GM13977 (cell line): ENCODE measurements around the gene NAA40.

Experiments
- DNase-seq: peaks from one replicate; pipeline ENCODE4 v3.0.0; 2012; ENCODE audit warnings: low spot score
- in situ Hi-C: fragments of 300-500 bp; cut with MboI; formaldehyde crosslinking; loops from one replicate; pipeline ENCODE4 v1.12.0; 2022; ENCODE audit warnings: low sequenced_read_pairs, low pct_unique_long_range_greater_than_20kb, mixed read lengths, inconsistent platforms; ENCODE audit not compliant: unreplicated experiment
- TF ChIP-seq, protein P1 (sequence below): IDR thresholded peaks from 2 replicates; pipeline ENCODE4 v1.5.1; 2012; ENCODE audit warnings: mild to moderate bottlenecking, control low read depth; ENCODE audit not compliant: insufficient read depth; ENCODE audit errors: extremely low read depth, missing control alignments

Gene NAA40

DNA sequence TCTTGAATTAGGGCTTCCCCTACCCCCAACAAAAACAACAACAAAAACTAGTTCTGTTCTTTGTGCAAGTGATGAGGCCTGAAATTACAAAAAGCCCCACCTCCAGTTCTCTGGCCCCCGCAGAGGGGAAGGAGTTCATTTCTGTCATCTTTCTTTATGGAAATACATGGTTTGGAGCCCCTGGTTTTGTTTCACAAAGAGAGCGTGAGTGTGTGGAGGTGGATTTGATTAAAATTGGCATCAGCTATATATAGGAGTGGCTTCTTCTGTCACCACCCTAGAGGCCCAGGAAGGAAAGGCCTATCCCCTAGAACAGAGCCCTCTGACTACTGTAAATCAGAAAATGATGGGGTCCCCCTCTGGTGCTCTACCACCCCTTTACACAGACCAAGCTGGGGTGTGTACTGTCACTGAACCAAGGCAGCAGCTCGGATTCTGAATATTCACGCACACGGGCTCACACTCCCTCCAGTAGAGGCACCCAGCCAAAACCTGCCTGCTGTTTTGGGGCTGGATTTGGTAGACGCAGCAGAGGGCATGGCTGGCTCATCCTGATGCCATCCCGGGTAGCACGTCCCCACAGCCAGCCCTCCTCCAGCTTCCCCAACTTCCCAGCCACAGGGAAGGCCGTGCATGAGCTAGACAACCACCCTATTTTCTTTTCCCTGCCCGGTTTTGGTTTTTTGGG, 41.2 kb upstream of the NAA40 start:
- TF ChIP-seq, protein P1, sequence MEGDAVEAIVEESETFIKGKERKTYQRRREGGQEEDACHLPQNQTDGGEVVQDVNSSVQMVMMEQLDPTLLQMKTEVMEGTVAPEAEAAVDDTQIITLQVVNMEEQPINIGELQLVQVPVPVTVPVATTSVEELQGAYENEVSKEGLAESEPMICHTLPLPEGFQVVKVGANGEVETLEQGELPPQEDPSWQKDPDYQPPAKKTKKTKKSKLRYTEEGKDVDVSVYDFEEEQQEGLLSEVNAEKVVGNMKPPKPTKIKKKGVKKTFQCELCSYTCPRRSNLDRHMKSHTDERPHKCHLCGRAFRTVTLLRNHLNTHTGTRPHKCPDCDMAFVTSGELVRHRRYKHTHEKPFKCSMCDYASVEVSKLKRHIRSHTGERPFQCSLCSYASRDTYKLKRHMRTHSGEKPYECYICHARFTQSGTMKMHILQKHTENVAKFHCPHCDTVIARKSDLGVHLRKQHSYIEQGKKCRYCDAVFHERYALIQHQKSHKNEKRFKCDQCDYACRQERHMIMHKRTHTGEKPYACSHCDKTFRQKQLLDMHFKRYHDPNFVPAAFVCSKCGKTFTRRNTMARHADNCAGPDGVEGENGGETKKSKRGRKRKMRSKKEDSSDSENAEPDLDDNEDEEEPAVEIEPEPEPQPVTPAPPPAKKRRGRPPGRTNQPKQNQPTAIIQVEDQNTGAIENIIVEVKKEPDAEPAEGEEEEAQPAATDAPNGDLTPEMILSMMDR, result no peak
- in situ Hi-C loops, result no loop called here
- DNase-seq, result no peak

- TF ChIP-seq, protein P1, result peak; percentile 14
- DNase-seq, result no peak
- in situ Hi-C loops, result no loop called here
Measured at GRCh38 chr11:63901660-63902059, 37.1 kb upstream of the NAA40 start.

DNA sequence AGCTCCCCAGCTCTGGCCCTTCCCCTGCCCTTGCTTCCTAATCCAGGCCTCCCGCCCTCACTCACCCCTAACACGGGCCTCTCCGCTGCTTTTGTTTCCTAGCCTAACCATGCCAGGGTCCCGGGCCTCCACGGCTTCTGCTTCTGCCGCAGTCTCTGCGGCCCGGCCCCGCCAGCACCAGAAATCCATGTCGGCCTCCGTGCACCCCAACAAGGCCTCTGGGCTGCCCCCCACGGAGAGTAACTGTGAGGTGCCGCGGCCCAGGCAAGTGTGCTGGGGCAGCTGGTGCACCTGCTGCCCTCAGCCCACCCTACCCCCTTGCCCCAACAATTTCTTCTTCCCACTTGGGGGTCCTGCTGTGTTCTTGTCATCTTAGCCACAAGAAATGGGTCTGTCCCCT, 34.9 kb upstream of the NAA40 start:
- no peak for DNase-seq
- TF ChIP-seq, protein P1, result no peak
- in situ Hi-C loops, result no loop called here

- in situ Hi-C loops, result no loop called here
- TF ChIP-seq, protein P1, result no peak
- DNase-seq, result no peak
Measured at GRCh38 chr11:63904743-63905142, 34.1 kb upstream of the NAA40 start.

DNA sequence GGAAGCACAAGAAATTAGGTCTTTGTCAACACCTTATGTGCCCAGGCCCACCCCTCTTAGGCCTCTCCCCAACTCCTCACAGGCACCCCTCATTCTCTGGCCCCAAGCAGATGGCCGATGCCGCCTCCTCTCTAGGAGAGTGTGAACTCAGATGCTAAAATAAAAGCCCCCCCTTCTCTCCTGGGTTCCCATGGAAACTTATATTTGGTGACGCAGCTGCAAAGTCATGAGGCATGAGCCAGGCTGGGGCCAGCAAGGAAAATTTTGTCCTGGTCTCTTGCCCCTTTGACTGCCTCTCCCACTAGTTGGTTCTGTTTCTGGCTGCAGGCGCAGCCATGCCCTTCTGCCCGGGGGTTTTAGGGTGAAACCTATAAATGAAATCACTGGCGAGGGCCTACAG, 33.6 kb upstream of the NAA40 start:
- TF ChIP-seq, protein P1, result no peak
- in situ Hi-C loops, result no loop called here
- no peak for DNase-seq

- TF ChIP-seq, protein P1, result no peak
- DNase-seq, result no peak
- in situ Hi-C loops, result no loop called here
Measured at GRCh38 chr11:63906087-63906486, 32.7 kb upstream of the NAA40 start.
